Body of pancreas (tissue), 4 donors: ENCODE results near the gene LRRFIP1. TPM values are rescaled to one million over a fixed set of nuclear protein-coding genes. Genes with fewer than 3 reads are reported as not detected.
A peak's percentile ranks its signal among the peaks of the same experiment; 100 is the strongest.

Experiments used
- ATAC-seq: fragments of 150-250 bp; one replicate; pipeline ENCODE4 v1.9.1; 2016
- DNase-seq, 4 donors: peaks; one replicate each; pipeline ENCODE4 v3.0.0-alpha.2; 2019
- H3K27ac ChIP-seq, 4 donors: fragments of 200-600 bp; sonication (generic); 1 replicate in 3 of 4; 2 replicates in 1 of 4; pipeline versions ENCODE4 v1.5.1 to v1.6.1; 2016 to 2019; ENCODE audit warnings: mild to moderate bottlenecking in 1 of 4, mixed read lengths in 1 of 4, moderate library complexity in 1 of 4
- H3K27me3 ChIP-seq, 2 donors: fragments of 200-600 bp; sonication (generic); one replicate each; pipeline ENCODE4 v1.6.0; 2016; ENCODE audit warnings: mild to moderate bottlenecking in 1 of 2
- H3K36me3 ChIP-seq, 2 donors: fragments of 200-600 bp; sonication (generic); replicated peaks in 1 of 2; 2 replicates each; pipeline ENCODE4 v1.5.1; 2016; ENCODE audit warnings: low read depth in 2 of 2; ENCODE audit not compliant: insufficient read depth in 1 of 2
- H3K4me1 ChIP-seq: fragments of 200-600 bp; sonication (generic); one replicate; pipeline ENCODE4 v1.6.0; 2016
- H3K4me3 ChIP-seq, 2 donors: fragments of 200-600 bp; sonication (generic); 1 replicate in 1 of 2; 2 replicates in 1 of 2; pipeline ENCODE4 v1.5.1; 2016 to 2019
- H3K9me3 ChIP-seq, 3 donors: fragments of 200-600 bp; sonication (generic); 1 replicate in 2 of 3; 2 replicates in 1 of 3; pipeline ENCODE4 v1.5.1; 2016
- CTCF ChIP-seq, 7 experiments: fragments of 450-650 bp in 4 of 7; fragments of 200-600 bp in 3 of 7; sonication (generic) in 3 of 7; IDR thresholded peaks; one replicate each; pipeline ENCODE4 v1.5.1; 2016 to 2019; ENCODE audit warnings: antibody characterized with exemption in 7 of 7
- POLR2A ChIP-seq, 3 donors: fragments of 450-650 bp; IDR thresholded peaks; one replicate each; pipeline ENCODE4 v1.6.1; 2016; ENCODE audit warnings: antibody characterized with exemption in 3 of 3, mild to moderate bottlenecking in 2 of 3
- WGBS, 2 donors: methylation state at CpG; one replicate each; pipeline ENCODE4 v1.1.5; 2017; 5-methylcytosine and 5-hydroxymethylcytosine counted together
- intact Hi-C: fragments of 100-400 bp; cut with DNase I; formaldehyde crosslinking; loops from one replicate; pipeline ENCODE4 v1.15.1; 2023
- total RNA-seq, 2 donors: library from RNA; depleted of rRNA; stranded (reverse); fragments of >200 nt; gene quantifications; one replicate each; pipeline ENCODE4 v1.1.0, GENCODE V29; 2016

The LRRFIP1 gene
- total RNA-seq, 2 donors from 2014 or later, result 49.8 to 57.1 TPM

GRCh38 chr2:237702441-237703391 is 75.3 kb downstream of the LRRFIP1 start:
- ATAC-seq (peak; percentile 59), DNase-seq (peak in 3 of 4 donors; percentile 49 to 66 (median 61))
- intact Hi-C loops, result no loop called here
- Histone ChIP-seq H3K27ac (peak overlapping the region in 3 of 4 donors; percentile 32 to 55 (median 34)), H3K4me3 (no peak overlapping the region), H3K27me3 (no peaks in the 10 kb centered on the region), H3K9me3 (no peaks in the 10 kb centered on the region), H3K36me3 (no peaks in the 10 kb centered on the region), H3K4me1 (peaks cover 44% of the 10 kb centered on the region)
- WGBS, 2 donors, result 14 to 17% methylated on average over 17 of the region's 17 CpGs
- TF ChIP-seq POLR2A (IDR thresholded peaks at IDR 0.05), result no peak
- TF ChIP-seq CTCF (IDR thresholded peaks at IDR 0.05), result no peak

GRCh38 chr2:237704501-237705434 is 77.4 kb downstream of the LRRFIP1 start:
- H3K36me3 ChIP-seq, result no peaks in the 10 kb centered on the region
- H3K9me3 ChIP-seq, result no peaks in the 10 kb centered on the region
- no peaks in the 10 kb centered on the region for H3K27me3 ChIP-seq
- TF ChIP-seq POLR2A (IDR thresholded peaks at IDR 0.05) (no peak), CTCF (IDR thresholded peaks at IDR 0.05) (no peak)
- ATAC-seq (no peak), DNase-seq (no peak)
- H3K4me1 ChIP-seq, result peaks cover 34% of the 10 kb centered on the region
- H3K4me3 ChIP-seq, result no peak overlapping the region
- no peak overlapping the region for H3K27ac ChIP-seq
- 84 to 92% methylated on average over 14 to 15 of the region's 15 CpGs for WGBS, 2 donors
- intact Hi-C loops, result no loop called here

GRCh38 chr2:237706257-237706656 is 78.9 kb downstream of the LRRFIP1 start:
- DNase-seq, result no peak
- no peaks in the 10 kb centered on the region for H3K9me3 ChIP-seq
- H3K4me1 ChIP-seq, result peaks cover 23% of the 10 kb centered on the region

GRCh38 chr2:237708065-237708398 is 80.6 kb downstream of the LRRFIP1 start:
- no peaks in the 10 kb centered on the region for H3K9me3 ChIP-seq
- H3K4me3 ChIP-seq, result no peak overlapping the region
- 91 to 94% methylated on average over 3 of the region's 3 CpGs for WGBS, 2 donors
- intact Hi-C loops, result no loop called here
- DNase-seq (no peak), ATAC-seq (no peak)
- H3K4me1 ChIP-seq, result peaks cover 5% of the 10 kb centered on the region
- H3K27ac ChIP-seq, result no peak overlapping the region
- TF ChIP-seq POLR2A (IDR thresholded peaks at IDR 0.05), result no peak
- no peak for TF ChIP-seq CTCF (IDR thresholded peaks at IDR 0.05)
- peaks cover 0 to 6% of the 10 kb centered on the region in 2 donors for H3K36me3 ChIP-seq
- no peaks in the 10 kb centered on the region for H3K27me3 ChIP-seq

More at GRCh38 chr2:237706257-237706656, 78.9 kb downstream of the LRRFIP1 start:
- intact Hi-C loops, result no loop called here
- WGBS, 2 donors, result 86 to 92% methylated on average over 5 of the region's 5 CpGs
- Histone ChIP-seq H3K4me3 (no peak overlapping the region), H3K36me3 (peaks cover 0 to 1% of the 10 kb centered on the region in 2 donors), H3K27me3 (no peaks in the 10 kb centered on the region), H3K27ac (no peak overlapping the region)
- ATAC-seq, result no peak
- TF ChIP-seq CTCF (IDR thresholded peaks at IDR 0.05) (no peak), POLR2A (IDR thresholded peaks at IDR 0.05) (no peak)
